ENCODE results near the gene NQO1.

GRCh38 chr16:69763599-69763942, 37.2 kb upstream of the NQO1 start:
- TF ChIP-seq, protein P1, sequence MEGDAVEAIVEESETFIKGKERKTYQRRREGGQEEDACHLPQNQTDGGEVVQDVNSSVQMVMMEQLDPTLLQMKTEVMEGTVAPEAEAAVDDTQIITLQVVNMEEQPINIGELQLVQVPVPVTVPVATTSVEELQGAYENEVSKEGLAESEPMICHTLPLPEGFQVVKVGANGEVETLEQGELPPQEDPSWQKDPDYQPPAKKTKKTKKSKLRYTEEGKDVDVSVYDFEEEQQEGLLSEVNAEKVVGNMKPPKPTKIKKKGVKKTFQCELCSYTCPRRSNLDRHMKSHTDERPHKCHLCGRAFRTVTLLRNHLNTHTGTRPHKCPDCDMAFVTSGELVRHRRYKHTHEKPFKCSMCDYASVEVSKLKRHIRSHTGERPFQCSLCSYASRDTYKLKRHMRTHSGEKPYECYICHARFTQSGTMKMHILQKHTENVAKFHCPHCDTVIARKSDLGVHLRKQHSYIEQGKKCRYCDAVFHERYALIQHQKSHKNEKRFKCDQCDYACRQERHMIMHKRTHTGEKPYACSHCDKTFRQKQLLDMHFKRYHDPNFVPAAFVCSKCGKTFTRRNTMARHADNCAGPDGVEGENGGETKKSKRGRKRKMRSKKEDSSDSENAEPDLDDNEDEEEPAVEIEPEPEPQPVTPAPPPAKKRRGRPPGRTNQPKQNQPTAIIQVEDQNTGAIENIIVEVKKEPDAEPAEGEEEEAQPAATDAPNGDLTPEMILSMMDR (IDR thresholded peaks at IDR 0.05): no peak
- TF ChIP-seq EZH2 (IDR thresholded peaks at IDR 0.05): no peak
